ENCODE data around the gene HOXB9. TPM values are rescaled to one million over a fixed set of nuclear protein-coding genes. Genes with fewer than 3 reads are reported as not detected.

HOXB9 gene
- total RNA-seq, 1 experiment from 2014 or later: 65.9 TPM

- Histone ChIP-seq H3K27me3 (ENCODE audit: control insufficient read depth, insufficient read depth, low read length) (no peaks in the 10 kb centered on the region), H3K4me1 (ENCODE audit: control insufficient read depth, insufficient read depth, low read length) (peaks cover 51% of the 10 kb centered on the region), H3K4me3 (ENCODE audit: low read depth in 2 of 2, low read length in 2 of 2) (no peak overlapping the region), H3K36me3 (ENCODE audit: control insufficient read depth, insufficient read depth, low read length) (peaks cover 13% of the 10 kb centered on the region; the same call in 1 of the 2 replicates), H3K9me3 (ENCODE audit: control insufficient read depth, insufficient read depth, low read depth, low read length) (no peaks in the 10 kb centered on the region), H3K27ac (ENCODE audit: low read length) (no peak overlapping the region)
- TF ChIP-seq REST (IDR thresholded peaks at IDR 0.05; ENCODE audit: insufficient read depth in 1 of 2, low read depth in 2 of 2, low read length in 1 of 2) (no peak), TCF7L2 (IDR thresholded peaks at IDR 0.05; ENCODE audit: low read depth, low read length) (no peak), POLR2AphosphoS5 (IDR thresholded peaks at IDR 0.05; ENCODE audit: low read depth, low read length) (no peak), CTCF (IDR thresholded peaks at IDR 0.05) (no peak), SIN3A (IDR thresholded peaks at IDR 0.05; ENCODE audit: borderline replicate concordance, insufficient read depth, low read depth, low read length) (no peak)
- ChIA-PET POLR2A (interaction anchor here (1.7 kb wide), 1 partner anchor 14 kb away, joined by 6 read pairs; the partner anchor contains the start of gene HOXB9), CTCF (interaction anchor here (0.6 to 0.7 kb wide), 2 partner anchors 38 to 159 kb away, joined by 3 read pairs; no protein-coding TSS in a partner anchor)
- in situ Hi-C loops (cut with HindIII; ENCODE audit: low pct_unique_long_range_greater_than_20kb, low sequenced_read_pairs): no loop called here
- ATAC-seq (no peak), DNase-seq (ENCODE audit: low read depth, low spot score) (no peak)
- intact Hi-C loops (cut with micrococcal nuclease; ENCODE audit: unreplicated experiment): no loop called here
- no TSS peak for BruUV-seq (replicated peaks)
Measured at GRCh38 chr17:48640858-48641180, 14.7 kb upstream of the HOXB9 start.

GRCh38 chr17:48639982-48640857, 14.1 kb upstream of the HOXB9 start:
- BruUV-seq (replicated peaks): no TSS peak
- POLR2A ChIA-PET: interaction anchor here (1.7 kb wide), 1 partner anchor 14 kb away, joined by 6 read pairs; the partner anchor contains the start of gene HOXB9
- Histone ChIP-seq H3K4me3 (ENCODE audit: low read depth in 2 of 2, low read length in 2 of 2) (no peak overlapping the region), H3K36me3 (ENCODE audit: control insufficient read depth, insufficient read depth, low read length) (peaks cover 10% of the 10 kb centered on the region; the same call in 1 of the 2 replicates), H3K4me1 (ENCODE audit: control insufficient read depth, insufficient read depth, low read length) (peaks cover 50% of the 10 kb centered on the region), H3K9me3 (ENCODE audit: control insufficient read depth, insufficient read depth, low read depth, low read length) (no peaks in the 10 kb centered on the region), H3K27ac (ENCODE audit: low read length) (0 out of 2 replicates have a peak overlapping the region, but pooled peaks have one; percentile 7), H3K27me3 (ENCODE audit: control insufficient read depth, insufficient read depth, low read length) (no peaks in the 10 kb centered on the region)
- DNase-seq (ENCODE audit: low read depth, low spot score) (no peak), ATAC-seq (no peak)
- TF ChIP-seq REST (IDR thresholded peaks at IDR 0.05; ENCODE audit: insufficient read depth in 1 of 2, low read depth in 2 of 2, low read length in 1 of 2) (no peak), SIN3A (IDR thresholded peaks at IDR 0.05; ENCODE audit: borderline replicate concordance, insufficient read depth, low read depth, low read length) (no peak), POLR2AphosphoS5 (IDR thresholded peaks at IDR 0.05; ENCODE audit: low read depth, low read length) (no peak), TCF7L2 (IDR thresholded peaks at IDR 0.05; ENCODE audit: low read depth, low read length) (no peak), CTCF (IDR thresholded peaks at IDR 0.05) (no peak)
- intact Hi-C loops (cut with micrococcal nuclease; ENCODE audit: unreplicated experiment) (no loop called here), in situ Hi-C loops (cut with HindIII; ENCODE audit: low pct_unique_long_range_greater_than_20kb, low sequenced_read_pairs) (no loop called here)
- CTCF ChIA-PET: interaction anchor here (0.6 to 1.1 kb wide), 3 partner anchors 38 to 159 kb away, joined by 3 read pairs; no protein-coding TSS in a partner anchor

Measured in Panc1 (cell line).